ENCODE measurements around the gene ACTRT2.

The ACTRT2 gene

DNA sequence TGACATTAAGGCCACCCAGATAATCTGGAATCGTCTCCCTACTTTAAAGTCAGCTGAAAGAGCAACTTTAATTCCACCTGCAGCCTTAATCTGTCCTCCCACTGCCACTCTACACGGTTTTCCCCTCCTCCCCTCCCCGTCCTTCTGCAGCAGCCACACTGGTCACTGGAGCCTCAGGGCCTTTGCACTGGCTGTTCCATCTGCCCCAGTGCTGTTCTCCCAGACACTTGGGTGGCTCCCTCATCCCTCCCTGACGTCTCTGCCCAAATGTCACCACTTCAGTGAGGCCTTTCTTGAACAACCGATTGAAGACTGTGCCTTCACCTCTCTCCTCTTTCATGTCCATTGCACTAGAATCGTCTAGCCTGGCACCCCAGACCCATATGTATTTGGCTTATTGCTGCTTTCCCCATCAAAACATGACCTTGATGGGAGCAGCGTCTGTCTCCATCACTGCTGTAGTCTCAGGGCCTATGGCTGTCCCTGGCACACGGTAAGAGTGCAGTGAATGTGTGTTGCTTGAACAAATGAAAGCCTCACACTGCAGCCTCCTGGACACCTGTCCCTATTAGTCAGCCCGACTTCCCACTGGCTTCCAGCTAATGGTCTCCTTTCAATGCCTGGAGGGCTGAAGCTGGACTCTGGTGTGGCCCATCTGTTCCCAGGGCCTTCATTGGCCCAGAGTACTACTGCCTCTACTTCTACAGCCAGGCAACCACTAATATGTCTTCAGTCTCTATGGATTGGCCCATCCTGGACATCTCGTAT is 37.2 kb downstream of the ACTRT2 start:
- no peak for DNase-seq

DNA sequence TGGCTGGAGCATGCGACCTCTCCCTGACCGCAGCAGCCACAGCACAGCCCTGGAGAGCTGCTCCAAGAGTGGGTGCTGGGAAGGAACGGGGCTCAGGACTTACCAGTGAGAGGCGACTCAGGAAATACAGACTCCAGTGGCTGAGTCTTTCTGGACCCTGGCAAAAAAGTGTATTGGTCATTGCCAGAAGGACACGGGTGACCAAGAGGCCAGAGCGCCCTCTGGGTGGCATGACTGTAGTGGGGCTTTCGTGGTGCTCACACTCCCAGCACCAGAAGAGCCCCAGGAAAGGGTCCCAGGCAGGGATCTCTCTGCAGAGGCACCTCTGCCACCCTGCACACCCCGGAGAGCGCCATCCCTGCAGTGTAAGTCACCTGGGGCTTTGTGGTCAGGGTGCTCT is 38.9 kb downstream of the ACTRT2 start:
- no peak for DNase-seq

DNA sequence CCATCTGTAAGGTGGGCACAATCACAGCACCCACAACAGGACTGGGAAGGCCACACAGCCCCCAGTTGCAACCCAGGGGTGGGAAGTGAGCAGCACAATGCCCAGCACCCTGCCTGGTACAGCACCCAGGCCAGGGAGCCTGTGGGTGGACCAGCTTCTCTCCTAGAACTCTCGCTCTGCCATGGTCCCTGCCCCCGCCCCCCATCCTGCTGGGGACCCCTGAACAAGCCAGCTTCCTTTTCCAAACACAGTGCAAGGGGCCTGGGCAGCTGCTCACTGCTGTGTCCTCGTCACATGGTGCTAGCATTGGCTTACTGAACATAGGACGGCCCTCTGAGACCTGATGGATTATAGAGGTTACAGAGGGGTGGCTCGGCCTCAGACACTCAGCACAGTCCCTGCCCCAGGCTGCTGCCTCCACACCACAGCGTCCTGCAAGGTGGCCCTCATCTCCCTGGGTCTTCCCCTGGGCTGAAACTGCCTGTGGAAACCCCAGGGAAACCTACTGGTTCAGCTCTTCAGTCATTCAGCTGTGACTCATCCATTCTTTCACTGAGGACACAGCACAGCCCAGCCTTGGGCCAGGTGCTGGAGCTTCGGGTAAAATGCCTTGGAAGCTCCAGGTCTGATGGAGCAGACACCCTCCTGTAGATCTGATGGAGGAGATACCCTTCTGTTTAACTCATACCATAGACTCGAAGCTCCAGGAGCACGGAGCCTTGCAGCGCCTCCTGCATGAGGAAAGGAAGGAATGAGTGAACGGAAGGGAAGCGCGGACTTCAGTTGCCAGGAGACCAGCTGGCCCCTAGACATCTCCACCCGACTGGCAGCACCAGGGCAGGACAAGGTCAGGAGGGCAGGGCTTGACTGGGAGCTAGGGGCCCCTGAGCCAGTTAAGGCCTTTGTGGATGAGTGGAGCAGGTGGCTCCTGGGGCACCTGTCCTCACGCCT is 39.6 kb downstream of the ACTRT2 start:
- DNase-seq, result no peak

DNA sequence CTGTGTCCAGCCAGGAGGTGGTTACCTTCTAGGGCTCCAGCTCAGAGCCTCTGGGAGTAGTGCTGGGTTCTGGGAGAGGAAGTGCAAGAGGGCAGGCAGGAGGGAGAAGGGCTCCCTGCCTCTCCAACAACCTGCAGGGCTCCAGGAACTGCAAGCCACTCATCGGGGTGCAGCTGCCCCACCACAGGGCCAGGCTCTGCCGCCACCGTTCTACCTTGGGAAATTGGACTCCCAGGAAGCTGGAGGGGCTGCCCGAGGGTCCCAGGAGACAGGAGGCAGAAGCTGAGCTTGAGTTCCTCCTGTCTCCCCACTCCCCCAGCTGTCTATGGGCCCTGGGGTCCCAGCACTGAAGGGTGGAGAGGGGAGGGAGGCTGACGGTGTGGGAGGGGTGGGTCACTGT is 40.3 kb downstream of the ACTRT2 start:
- no peak for DNase-seq

DNA sequence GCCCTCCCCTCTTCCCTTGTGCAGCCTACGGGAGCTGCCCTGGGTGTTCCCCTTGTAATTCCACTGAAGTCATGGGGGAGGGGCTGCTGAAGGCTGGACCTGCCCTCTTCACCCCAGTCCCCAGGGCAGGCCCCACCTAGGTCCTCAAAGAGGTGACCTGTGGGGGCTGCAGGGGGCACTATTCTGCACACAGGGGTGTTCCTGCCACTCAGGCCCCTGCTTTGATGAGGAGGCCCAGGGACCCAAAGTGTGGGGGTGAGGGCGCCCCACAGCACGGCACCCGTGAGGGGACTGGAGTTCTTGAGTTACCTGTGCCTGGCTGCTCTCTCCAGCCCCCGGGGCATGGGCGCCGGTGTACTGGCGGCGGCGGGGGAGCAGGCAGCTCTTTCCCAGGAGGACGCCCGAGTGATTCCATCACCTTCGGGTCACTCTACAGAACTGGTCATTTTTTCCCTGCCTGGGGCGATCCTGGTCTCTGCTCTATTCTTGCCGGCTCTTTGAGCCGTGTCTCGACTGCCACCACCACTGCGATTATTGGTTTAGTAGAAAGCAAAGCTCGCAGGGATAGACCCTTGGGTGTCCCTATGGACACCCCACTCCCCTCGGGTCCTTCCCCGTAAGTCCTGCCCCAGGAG is 40.8 kb downstream of the ACTRT2 start:
- no peak for DNase-seq

DNA sequence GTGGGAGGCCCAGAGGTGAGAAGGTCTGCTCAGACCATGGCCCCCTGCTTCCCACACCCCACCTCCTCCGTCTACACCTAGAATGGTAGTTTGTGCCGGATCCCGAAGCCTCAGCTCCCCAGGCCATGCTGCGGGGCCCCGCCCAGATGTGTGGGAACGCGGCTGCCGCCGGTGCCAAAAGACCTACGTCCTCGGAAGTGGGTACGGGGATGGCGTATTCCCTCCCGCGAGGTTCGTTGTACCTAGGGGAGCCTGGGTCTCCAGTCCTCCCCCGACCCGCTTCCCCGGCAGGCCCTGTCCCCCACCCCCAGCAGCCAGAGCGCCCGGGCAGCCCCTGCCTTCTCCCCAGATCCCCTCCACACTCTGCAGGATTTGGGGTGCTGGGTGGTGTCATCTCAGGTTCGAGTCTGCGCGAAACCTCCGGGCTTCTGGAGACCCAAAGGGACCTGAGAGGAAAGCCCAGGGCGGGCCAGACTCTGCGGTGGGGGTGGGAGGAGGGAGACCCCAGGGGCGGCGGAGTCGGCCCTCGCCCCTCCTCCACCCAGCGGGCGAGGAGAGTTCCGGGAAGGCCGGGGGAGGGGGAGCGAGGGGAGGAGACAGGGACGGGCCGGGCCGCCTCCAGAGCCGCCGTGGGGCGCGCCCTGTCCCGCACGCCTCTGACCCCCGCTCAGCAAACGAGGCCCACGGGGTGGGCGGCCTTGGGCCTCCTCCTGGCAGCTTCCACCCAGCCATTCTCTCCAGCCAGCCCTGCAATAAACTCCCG is 41.5 kb downstream of the ACTRT2 start:
- no peak for DNase-seq

DNA sequence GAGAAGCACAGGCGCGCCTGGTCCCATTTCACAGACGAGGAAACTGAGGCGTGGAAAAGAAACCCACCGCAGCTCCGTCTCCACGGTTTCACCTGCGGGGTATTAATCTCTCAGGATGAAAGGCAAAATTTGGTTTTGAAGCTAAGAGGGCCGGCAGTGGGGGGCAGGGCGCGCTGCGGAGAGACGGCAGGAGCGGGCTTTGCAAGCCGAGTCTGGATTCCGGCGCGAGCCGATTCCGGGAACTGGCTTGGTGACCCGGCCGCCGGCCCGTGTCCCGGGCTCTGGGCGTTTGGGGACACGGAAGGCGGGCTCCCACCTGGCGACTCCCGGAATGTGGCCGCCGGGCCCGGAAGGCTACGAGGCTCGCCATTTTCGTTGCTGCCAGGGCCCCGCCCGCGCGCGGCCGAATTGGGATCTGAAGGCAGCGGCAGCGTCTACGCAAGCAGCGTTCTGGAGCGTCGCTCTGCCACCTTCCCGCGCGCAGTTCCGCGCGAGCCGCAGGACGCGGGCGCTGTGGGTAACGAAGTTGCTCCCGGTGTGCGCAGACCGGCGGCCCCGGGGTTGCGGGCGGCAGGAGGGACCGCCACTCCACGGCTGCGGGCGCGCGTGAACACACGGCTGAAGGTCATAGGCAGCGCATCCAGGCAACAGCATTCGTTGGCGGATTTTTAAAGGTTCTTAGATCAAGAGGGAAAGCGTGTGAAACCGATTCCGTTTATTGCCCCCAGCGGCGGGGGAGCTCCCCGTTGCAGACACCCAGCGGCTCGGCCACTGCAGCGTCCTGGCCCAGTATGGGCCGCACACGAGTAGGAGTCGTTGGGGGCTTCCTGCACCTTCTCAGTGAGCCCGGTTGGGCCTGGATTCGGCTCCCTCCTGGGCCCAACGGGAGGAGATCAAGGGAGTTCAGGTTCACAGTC is 42.4 kb downstream of the ACTRT2 start:
- no peak for DNase-seq

DNA sequence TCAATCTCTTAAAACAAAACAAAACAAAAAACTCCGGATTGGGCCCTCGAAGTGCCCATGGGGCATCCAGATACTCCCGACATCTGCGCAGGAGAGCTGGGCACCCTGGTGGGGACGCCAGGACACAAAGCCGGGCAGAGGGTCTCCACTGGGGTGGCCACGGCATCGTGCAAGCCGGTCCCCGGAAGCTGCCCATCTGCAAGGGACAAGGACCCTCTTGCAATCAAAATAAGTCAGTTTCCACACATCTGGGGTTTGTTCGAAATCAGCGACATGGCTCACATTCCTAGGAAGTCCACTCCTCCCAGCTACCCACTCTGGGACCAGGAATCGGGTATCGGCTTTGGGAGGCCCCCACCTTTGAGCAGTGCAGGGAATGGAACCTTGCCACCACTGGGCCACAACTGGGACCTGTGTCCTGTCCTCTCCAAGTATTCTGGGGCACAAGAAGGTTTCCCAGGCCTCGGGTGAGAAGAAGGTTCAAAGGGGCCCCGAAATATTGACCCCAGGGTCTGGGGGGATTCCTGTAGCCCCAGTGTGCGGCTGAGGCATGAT is 43.1 kb downstream of the ACTRT2 start:
- DNase-seq, result no peak

DNA sequence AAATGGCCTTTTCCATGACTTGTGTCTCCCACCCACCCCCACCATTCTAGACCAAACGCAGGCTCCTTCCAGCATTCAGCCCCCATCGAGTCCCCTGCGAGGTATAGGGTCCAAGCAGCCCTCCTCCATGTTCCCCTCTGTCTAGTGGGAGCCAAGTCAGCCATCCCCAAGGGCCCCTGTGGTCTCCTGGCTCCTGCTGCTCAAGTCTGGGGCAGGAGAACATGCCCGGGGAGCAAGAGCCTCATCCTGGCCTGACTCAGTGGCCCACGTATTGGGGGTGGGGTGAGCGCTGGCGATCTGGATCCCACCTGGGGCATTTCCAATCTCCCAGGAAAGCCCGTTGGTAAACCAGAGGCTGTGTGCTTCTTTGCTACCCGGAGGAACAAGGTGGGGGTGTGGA is 43.6 kb downstream of the ACTRT2 start:
- no peak for DNase-seq

DNA sequence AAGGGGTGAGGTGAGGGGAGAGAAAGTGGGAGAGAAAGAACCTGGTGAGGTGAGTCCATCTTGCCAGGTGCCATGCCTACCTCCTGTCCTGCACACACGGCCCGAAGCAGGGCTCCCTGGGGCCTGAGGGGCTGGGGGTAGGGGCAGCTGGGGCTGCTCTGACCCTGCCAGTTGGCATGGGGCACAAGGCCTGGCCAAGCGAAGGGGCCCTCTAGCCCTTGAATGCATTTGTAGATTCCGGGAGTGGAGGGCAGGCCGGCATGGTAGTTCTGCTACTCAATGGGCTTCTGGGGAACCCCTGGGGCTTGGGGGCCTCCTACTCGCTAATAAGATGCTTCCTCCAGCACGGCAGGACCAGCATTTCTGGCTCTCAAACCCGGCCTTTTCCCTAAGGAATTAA is 44.1 kb downstream of the ACTRT2 start:
- no peak for DNase-seq

DNA sequence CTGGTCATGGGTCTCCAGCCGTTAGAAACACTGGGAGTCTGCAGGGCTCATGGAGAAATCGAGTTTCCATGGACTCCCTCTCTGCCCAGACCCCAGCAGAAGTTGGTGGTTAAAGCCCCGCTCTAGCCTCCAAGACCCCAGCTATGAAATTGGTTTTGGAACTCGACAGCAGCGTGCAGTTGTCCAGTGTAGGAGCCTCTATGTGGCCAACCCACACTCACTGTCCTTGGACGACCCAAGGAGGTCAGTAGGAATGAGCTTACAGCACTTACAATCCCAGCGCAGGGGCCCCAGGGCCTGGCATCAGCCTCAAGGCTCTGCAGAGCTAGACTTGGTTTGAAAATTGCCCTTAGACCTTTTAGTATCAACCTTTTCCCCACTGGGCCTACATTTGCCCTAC is 44.5 kb downstream of the ACTRT2 start:
- no peak for DNase-seq

DNA sequence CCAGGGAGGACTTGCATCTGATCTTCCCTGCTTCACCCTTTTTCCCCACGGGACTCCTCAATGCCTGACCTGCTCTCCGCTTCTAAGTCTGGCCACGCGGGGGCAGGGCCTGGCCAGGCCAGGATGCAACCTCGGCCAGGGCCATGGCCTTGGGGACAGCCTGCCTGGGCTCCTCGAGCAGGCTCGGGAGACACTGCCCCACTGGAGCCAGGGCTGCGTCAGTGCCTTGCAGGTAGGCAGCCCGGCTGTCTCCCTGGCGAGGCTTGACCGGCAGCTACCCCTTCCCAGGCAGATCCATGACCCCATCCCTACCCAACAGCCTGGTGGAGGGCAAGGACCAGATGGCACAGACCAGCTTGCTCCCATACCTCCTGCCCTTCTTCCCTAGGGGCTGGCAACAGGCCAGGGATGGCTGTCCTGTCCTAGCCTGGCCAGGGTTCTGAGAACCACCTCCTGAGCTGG is 45.0 kb downstream of the ACTRT2 start:
- DNase-seq, result no peak

DNA sequence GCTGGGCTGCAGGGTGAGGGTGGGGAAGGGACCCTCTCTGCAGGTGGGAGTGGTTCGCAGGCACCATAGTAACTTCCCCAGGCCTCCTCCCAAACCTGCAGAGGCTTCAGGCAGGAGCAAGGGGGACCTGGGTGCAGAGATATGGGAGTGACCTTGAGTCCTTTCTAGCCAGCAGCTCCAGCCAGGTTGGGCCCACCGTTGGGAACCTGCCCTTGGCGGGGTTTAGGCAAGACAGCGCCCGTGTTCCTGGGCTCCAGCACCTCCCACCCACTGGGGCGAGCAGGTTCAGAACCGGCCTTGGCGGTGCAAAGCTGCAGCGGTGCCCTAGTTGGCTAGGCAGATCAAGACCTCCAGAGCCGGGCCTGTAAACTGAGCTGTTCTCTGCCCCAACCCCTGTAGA is 45.6 kb downstream of the ACTRT2 start:
- no peak for DNase-seq

DNA sequence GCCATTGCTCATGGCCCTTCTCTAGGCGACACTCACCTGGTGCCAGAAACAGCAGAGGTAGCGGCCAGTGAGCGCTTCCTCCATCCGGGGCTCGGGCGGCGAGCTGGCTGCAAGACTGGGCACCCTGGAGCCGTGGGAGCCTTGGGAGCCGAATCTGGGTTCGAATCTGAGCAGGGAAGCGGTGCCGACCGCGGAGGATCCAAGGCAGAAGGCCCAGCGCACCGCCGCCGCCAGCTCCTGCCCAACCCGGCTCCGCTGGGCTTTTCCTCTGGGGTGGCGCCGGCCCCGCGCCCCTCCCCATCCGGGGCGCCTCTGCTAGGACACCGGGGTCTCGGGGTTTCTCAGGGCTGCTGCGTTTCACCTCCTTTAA is 46.0 kb downstream of the ACTRT2 start:
- DNase-seq, result no peak

DNA sequence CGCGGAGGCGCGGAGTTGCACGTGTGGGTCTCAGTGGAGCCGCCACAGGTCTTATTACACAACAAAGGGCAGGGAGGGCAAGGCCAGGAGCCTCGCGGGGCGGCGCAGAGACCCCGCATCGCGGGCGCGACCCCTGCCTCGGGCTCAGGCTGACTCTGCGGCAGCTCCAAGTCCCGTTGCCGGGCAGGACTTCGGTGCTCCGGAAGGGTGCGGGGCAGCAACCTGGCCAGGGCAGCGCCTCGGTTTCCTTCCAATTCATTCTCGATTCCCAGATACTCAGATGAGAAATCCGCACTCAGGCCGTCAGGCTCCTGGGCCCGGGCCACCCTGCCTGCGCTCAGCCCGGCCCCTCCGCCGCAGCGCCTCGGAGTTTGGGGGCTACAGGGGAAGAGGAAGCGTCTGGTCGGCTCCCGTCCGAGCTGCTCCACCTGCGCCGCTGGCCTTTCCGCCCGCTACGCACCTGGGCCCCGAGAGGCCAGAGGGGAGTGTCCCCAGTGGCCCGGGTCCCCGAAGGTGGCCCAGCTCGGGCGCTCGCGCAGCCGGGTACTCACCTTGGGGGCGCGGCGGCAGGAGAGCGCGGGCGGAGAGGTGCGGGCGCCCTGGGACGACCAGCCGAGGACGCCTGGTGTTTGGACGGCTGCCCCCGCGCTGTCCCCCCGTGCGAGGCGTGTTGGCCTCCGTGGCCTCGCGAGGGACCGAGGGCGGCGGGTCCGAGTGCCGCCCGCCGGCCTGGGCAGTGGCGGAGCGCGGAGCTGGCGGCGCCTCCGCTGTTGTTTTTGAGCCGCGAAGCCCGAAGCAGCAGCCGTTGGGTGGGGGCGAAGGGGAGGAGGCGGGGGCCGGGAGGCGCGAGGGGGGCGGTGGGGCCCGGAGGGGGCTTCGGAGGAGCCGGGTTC is 46.6 kb downstream of the ACTRT2 start:
- no peak for DNase-seq

DNA sequence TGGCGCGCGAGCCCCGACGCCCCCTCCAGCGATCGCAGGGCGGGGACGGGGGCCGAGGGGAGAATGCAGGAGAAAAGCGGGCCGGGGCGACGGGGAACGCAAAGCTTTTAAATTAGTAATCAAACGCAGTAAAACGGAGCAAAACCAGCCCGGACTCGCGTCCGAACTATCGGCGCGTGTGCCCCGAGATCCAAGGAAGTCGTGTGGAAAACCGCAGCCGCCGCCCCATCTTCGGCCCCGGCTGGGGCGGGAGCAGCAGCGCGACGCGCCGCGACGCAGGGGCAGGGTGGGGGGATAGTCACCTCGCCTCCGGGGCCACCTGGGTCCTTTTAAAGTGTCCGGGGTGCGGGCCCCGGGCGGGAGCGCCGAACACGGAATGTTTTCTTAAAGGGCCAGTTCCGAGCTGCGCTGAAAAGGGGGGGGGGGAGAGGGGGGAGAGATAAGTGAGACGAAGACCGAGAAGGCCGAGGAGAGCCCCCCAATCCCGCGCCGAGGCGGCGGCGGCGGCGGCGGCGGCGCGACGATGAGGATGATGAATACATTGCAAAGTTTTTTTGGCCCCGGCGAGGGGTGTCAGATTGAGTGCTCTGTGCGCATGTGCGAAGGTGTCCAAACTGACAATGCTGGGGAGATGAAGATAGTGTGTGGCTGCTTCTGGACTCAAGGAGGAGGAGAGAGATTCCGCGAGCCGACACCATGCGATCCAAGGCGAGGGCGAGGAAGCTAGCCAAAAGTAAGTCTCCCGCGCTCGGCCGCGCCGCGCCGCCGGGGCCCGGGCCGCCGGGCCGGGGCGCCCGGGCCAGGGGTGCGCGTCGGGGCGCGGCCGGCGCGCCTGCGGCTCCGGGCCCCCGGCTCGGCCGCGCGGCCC is 47.5 kb downstream of the ACTRT2 start, which contains the start of gene PRDM16:
PRDM16 (plus strand) TSS at position 640 of the 868 bp plus-strand sequence; CDS start at position 697, 57 bp downstream.
- DNase-seq, result no peak

DNA sequence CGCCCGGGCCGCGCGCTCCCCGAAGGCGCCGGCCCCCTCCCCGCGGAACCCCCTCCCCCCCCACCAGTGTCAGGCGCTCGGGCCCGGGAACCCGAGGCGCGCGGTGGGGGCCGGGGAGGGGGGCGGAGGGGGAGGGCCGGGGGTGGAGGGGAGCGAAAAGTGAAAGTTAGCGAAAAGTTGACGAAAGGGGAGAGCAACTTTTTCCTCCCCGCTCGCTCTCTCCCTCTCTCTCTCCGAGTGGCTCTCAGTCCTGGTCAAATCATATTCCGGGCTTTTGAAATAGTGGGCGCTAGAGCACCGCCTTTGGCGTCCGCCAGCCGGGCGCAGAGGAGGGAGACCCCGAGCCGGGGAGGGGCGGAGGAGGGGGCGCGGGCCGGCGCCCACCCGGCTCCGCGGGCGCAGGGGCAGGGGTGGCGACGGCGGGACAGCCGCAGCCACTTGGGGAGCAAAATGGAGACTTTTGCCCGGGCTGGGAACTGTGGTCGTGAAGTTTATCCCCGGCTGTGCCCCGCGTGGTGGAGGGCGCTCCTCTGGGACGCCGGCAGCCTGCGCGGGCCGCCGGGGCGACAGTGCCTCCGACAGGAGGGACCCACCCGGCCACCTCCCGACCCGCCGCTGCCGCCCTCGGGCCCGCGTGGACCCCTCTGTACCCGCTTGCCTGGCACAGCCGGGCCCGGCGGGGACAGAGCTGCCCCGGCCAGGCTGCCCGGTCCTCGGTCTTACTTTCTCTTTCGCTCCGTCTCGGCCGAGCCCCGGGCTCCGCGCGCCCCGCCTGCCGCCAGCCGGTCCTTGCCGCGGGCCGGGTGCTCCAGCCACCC is 48.4 kb downstream of the ACTRT2 start:
- DNase-seq, result no peak

DNA sequence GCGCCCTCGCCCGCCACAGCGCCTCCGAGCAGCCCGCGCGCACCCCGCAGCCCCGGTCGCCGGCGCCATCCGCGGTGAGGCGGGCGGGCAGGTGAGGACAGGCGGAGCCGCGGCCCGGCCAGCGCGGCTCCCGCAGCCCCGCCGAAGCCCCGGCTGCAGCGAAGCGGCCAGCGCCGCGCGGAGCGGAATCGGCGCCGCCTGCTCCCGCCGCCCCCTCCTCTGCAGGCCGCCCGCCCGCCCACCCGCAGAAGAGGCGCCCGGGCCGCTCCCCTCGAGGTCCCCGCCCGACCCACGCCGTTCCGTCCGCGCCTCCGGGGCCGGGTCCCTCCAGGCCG is 49.0 kb downstream of the ACTRT2 start:
- DNase-seq, result no peak
